Measurements from ENCODE around the gene EMSY. TPM values are rescaled to one million over a fixed set of nuclear protein-coding genes. Genes with fewer than 3 reads are reported as not detected.

EMSY gene
- total and polyA plus RNA-seq, 2 donors (not counting 1 experiment from before 2014, with no cell fraction given): 27.4 to 59.7 TPM

GRCh38 chr11:76542436-76542835 is 97.6 kb downstream of the EMSY start:
- Histone ChIP-seq H3K27me3 (replicated peaks in 1 of 4; ENCODE audit: control extremely low read depth in 1 of 4, control insufficient read depth in 3 of 4, insufficient read depth in 4 of 4, low read length in 3 of 4) (no peaks in the 10 kb centered on the region), H3K4me2 (replicated peaks; ENCODE audit: low read depth, low read length, poor library complexity, severe bottlenecking) (no peak overlapping the region), H3K4me3 (ENCODE audit: control extremely low read depth in 1 of 5, extremely low read depth in 1 of 5, insufficient read depth in 1 of 5, low read depth in 2 of 5, low read length in 4 of 5) (no peak overlapping the region), H3K79me2 (ENCODE audit: control insufficient read depth, insufficient read depth, low read length) (no peaks in the 10 kb centered on the region), H2AFZ (ENCODE audit: insufficient read depth, low read depth, low read length, poor library complexity, severe bottlenecking) (no peak overlapping the region), H3K36me3 (replicated peaks in 1 of 2; ENCODE audit: control extremely low read depth in 1 of 2, control insufficient read depth in 1 of 2, extremely low read depth in 1 of 2, insufficient read depth in 2 of 2, low read length in 1 of 2) (peaks cover 9 to 61% of the 10 kb centered on the region in 2 experiments), H3K27ac (ENCODE audit: low read length in 2 of 2) (no peak overlapping the region), H3K4me1 (ENCODE audit: control insufficient read depth in 2 of 2, insufficient read depth in 2 of 2, low read length in 2 of 2) (no peaks in the 10 kb centered on the region), H3K9ac (ENCODE audit: low read length) (no peak overlapping the region), H4K20me1 (ENCODE audit: control insufficient read depth, insufficient read depth, low read length, poor library complexity, severe bottlenecking) (no peaks in the 10 kb centered on the region), H3K9me3 (ENCODE audit: control extremely low read depth in 1 of 3, control insufficient read depth in 2 of 3, insufficient read depth in 1 of 3, low read length in 2 of 3) (no peaks in the 10 kb centered on the region)
- no peaks in the 10 kb centered on the region for H3K4me1 Mint-ChIP-seq
- no CpG with 5 or more reads among the region's 2 CpGs for WGBS (ENCODE audit: insufficient coverage)
- no peak overlapping the region for H3K4me3 Mint-ChIP-seq
- intact Hi-C loops (cut with micrococcal nuclease): no loop called here
- ChIA-PET CTCF (interaction anchor here (0.6 kb wide), 1 partner anchor 11 kb away, joined by 3 read pairs; no protein-coding TSS in a partner anchor), POLR2A (no interaction called here)
- no peaks in the 10 kb centered on the region for H3K27me3 Mint-ChIP-seq
- no peak for ATAC-seq (ENCODE audit: low read depth)
- no peak for DNase-seq
- no peaks in the 10 kb centered on the region for H3K9me3 Mint-ChIP-seq (ENCODE audit: insufficient read depth)
- H3K27ac Mint-ChIP-seq: no peak overlapping the region
- TF ChIP-seq CTCF (IDR thresholded peaks at IDR 0.05) (no peak), EZH2 (IDR thresholded peaks at IDR 0.05; ENCODE audit: borderline replicate concordance, insufficient read depth, low read depth, low read length, poor library complexity, severe bottlenecking) (no peak)

GRCh38 chr11:76543006-76543703 is 98.3 kb downstream of the EMSY start:
- ATAC-seq (ENCODE audit: low read depth): no peak
- ChIA-PET CTCF (interaction anchor here (0.6 kb wide), 1 partner anchor 1181 kb away, joined by 3 read pairs; no protein-coding TSS in a partner anchor), POLR2A (no interaction called here)
- Mint-ChIP-seq H3K4me3 (no peak overlapping the region), H3K9me3 (ENCODE audit: insufficient read depth) (no peaks in the 10 kb centered on the region), H3K27me3 (no peaks in the 10 kb centered on the region), H3K4me1 (no peaks in the 10 kb centered on the region), H3K27ac (no peak overlapping the region)
- H2AFZ ChIP-seq (ENCODE audit: insufficient read depth, low read depth, low read length, poor library complexity, severe bottlenecking): no peak overlapping the region
- TF ChIP-seq CTCF (IDR thresholded peaks at IDR 0.05): no peak
- no peak for TF ChIP-seq EZH2 (IDR thresholded peaks at IDR 0.05; ENCODE audit: borderline replicate concordance, insufficient read depth, low read depth, low read length, poor library complexity, severe bottlenecking)
- H3K27me3 ChIP-seq (replicated peaks in 1 of 4; ENCODE audit: control extremely low read depth in 1 of 4, control insufficient read depth in 3 of 4, insufficient read depth in 4 of 4, low read length in 3 of 4): no peaks in the 10 kb centered on the region
- H3K9ac ChIP-seq (ENCODE audit: low read length): no peak overlapping the region
- H3K4me3 ChIP-seq (ENCODE audit: control extremely low read depth in 1 of 5, extremely low read depth in 1 of 5, insufficient read depth in 1 of 5, low read depth in 2 of 5, low read length in 4 of 5): no peak overlapping the region
- no peak for DNase-seq
- no peaks in the 10 kb centered on the region for H3K79me2 ChIP-seq (ENCODE audit: control insufficient read depth, insufficient read depth, low read length)
- H4K20me1 ChIP-seq (ENCODE audit: control insufficient read depth, insufficient read depth, low read length, poor library complexity, severe bottlenecking): no peaks in the 10 kb centered on the region
- no peak overlapping the region for H3K27ac ChIP-seq (ENCODE audit: low read length in 2 of 2)
- WGBS (ENCODE audit: insufficient coverage): 96% methylated on average over 7 of the region's 7 CpGs
- intact Hi-C loops (cut with micrococcal nuclease): no loop called here
- no peaks in the 10 kb centered on the region for H3K4me1 ChIP-seq (ENCODE audit: control insufficient read depth in 2 of 2, insufficient read depth in 2 of 2, low read length in 2 of 2)
- H3K4me2 ChIP-seq (replicated peaks; ENCODE audit: low read depth, low read length, poor library complexity, severe bottlenecking): no peak overlapping the region
- H3K9me3 ChIP-seq (ENCODE audit: control extremely low read depth in 1 of 3, control insufficient read depth in 2 of 3, insufficient read depth in 1 of 3, low read length in 2 of 3): no peaks in the 10 kb centered on the region
- H3K36me3 ChIP-seq (replicated peaks in 1 of 2; ENCODE audit: control extremely low read depth in 1 of 2, control insufficient read depth in 1 of 2, extremely low read depth in 1 of 2, insufficient read depth in 2 of 2, low read length in 1 of 2): peaks cover 7 to 64% of the 10 kb centered on the region in 2 experiments
